Measurements from ENCODE around the gene FGF14.

DNA sequence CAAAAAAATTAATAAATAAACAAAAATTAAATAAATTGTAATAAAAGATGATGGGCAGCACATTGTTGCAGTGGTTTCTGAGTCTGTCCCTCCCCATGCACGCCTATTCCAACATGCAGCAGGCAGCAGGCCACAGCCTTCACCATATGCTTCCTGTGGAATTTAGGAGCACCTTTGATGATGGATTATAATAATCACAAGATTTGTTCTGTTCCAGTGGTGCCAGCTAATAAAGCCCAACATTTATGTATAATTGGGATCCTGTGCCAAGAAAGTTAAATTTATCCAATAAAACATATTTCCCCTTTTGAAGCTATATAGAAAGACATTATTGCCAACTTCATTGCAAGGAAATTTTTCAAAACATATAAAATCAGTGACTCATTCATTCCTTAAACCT is 328.6 kb downstream of the FGF14 start:
- TF ChIP-seq, protein P1, sequence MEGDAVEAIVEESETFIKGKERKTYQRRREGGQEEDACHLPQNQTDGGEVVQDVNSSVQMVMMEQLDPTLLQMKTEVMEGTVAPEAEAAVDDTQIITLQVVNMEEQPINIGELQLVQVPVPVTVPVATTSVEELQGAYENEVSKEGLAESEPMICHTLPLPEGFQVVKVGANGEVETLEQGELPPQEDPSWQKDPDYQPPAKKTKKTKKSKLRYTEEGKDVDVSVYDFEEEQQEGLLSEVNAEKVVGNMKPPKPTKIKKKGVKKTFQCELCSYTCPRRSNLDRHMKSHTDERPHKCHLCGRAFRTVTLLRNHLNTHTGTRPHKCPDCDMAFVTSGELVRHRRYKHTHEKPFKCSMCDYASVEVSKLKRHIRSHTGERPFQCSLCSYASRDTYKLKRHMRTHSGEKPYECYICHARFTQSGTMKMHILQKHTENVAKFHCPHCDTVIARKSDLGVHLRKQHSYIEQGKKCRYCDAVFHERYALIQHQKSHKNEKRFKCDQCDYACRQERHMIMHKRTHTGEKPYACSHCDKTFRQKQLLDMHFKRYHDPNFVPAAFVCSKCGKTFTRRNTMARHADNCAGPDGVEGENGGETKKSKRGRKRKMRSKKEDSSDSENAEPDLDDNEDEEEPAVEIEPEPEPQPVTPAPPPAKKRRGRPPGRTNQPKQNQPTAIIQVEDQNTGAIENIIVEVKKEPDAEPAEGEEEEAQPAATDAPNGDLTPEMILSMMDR (IDR thresholded peaks at IDR 0.05) = no peak
- no peak for TF ChIP-seq EP300 (IDR thresholded peaks at IDR 0.05)
- no peak for TF ChIP-seq POLR2AphosphoS5 (IDR thresholded peaks at IDR 0.05)
